Fibroblast of peridontal ligament (primary cell): ENCODE data around the gene RNF152.
A peak's percentile ranks its signal among the peaks of the same experiment; 100 is the strongest.

Experiments
- DNase-seq: peaks from one replicate; pipeline ENCODE4 v3.0.0-alpha.2; 2010; ENCODE audit errors: extremely low read depth

The RNF152 gene

GRCh38 chr18:61894751-61895524 is 2.1 kb upstream of the RNF152 start:
- DNase-seq = no peak

- peak; percentile 55 for DNase-seq
Observed at GRCh38 chr18:61893971-61894750, 1.4 kb upstream of the RNF152 start.

GRCh38 chr18:61893309-61893970 is 633 bp upstream of the RNF152 start:
- DNase-seq = no peak

GRCh38 chr18:61891894-61892293 is 913 bp downstream of the RNF152 start:
- no peak for DNase-seq

GRCh38 chr18:61891271-61891670 is 1.5 kb downstream of the RNF152 start:
- DNase-seq = no peak

GRCh38 chr18:61890344-61890743 is 2.5 kb downstream of the RNF152 start:
- no peak for DNase-seq

GRCh38 chr18:61889541-61889940 is 3.3 kb downstream of the RNF152 start:
- DNase-seq = no peak

GRCh38 chr18:61888622-61889021 is 4.2 kb downstream of the RNF152 start:
- DNase-seq = no peak

GRCh38 chr18:61887838-61888237 is 5.0 kb downstream of the RNF152 start:
- no peak for DNase-seq

- DNase-seq = no peak
Observed at GRCh38 chr18:61883547-61883946, 9.3 kb downstream of the RNF152 start.

GRCh38 chr18:61882296-61883004 is 10.4 kb downstream of the RNF152 start:
- peak; percentile 51 for DNase-seq

- DNase-seq = no peak
Observed at GRCh38 chr18:61876899-61877298, 15.9 kb downstream of the RNF152 start.

GRCh38 chr18:61870151-61870550 is 22.7 kb downstream of the RNF152 start:
- DNase-seq = peak; percentile 81

GRCh38 chr18:61869636-61870035 is 23.2 kb downstream of the RNF152 start:
- DNase-seq = peak; percentile 48

GRCh38 chr18:61865466-61866175 is 27.2 kb downstream of the RNF152 start:
- peak; percentile 55 for DNase-seq

- no peak for DNase-seq
Observed at GRCh38 chr18:61861372-61861771, 31.4 kb downstream of the RNF152 start.

- no peak for DNase-seq
Observed at GRCh38 chr18:61860302-61860701, 32.5 kb downstream of the RNF152 start.

GRCh38 chr18:61859113-61859512 is 33.7 kb downstream of the RNF152 start:
- no peak for DNase-seq

GRCh38 chr18:61856678-61857077 is 36.1 kb downstream of the RNF152 start:
- no peak for DNase-seq

- DNase-seq = no peak
Observed at GRCh38 chr18:61855449-61856378, 37.1 kb downstream of the RNF152 start.
